Right lobe of liver (tissue), 4 donors: Measurements from ENCODE around the gene ABHD16B.

Experiments
- CTCF ChIP-seq, 4 donors: fragments of 200-600 bp in 3 of 4; fragments of 450-650 bp in 1 of 4; IDR thresholded peaks; one replicate each; pipeline versions ENCODE4 v1.5.1 to v1.8.0; 2016 to 2022; ENCODE audit warnings: antibody characterized with exemption in 4 of 4, mild to moderate bottlenecking in 2 of 4
- POLR2A ChIP-seq: fragments of 450-650 bp; IDR thresholded peaks from one replicate; pipeline ENCODE4 v1.6.1; 2017; ENCODE audit warnings: antibody characterized with exemption, mild to moderate bottlenecking
- donor health status: DM: no; HTN: no; CAD: no.
- donor health status: DM: no; HTN: no; CAD: no.
- donor health status: DM: no; HTN: yes; CAD: no.

GRCh38 chr20:63819224-63819921 is 41.9 kb upstream of the ABHD16B start:
- TF ChIP-seq CTCF (IDR thresholded peaks at IDR 0.05) (peak in 2 of 4 donors; percentile 19 to 25), POLR2A (no peak)
